Stimulated activated CD8-positive, alpha-beta memory T cell treated with anti-CD3 and anti-CD28 coated beads, Interleukin-4, amount 100 ng/mL, for 24 hours (primary cell): Measurements from ENCODE around the gene TNFSF12.

Experiments
- DNase-seq: peaks from one replicate; pipeline ENCODE4 v3.0.0-alpha.2; 2020; ENCODE audit warnings: low read depth

The TNFSF12 gene

DNA sequence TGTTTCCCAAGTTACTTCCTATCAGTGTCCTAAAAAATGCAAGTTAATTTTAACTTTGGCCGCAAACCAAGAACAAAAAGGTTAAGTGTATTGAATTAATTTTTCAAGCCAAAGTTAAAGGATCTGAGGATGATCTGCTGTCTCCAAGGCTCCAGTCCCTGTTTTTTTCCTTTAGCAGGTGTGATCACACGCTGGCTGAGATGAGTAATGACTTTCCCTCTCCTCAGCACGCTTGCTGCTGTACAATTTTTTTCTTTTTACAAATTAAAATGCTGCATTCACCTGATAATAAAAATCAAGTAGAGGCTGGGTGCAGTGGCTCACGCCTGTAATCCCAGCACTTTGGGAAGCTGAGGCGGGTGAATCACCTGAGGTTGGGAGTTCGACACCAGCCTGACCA is 3.9 kb upstream of the TNFSF12 start:
- no peak for DNase-seq

DNA sequence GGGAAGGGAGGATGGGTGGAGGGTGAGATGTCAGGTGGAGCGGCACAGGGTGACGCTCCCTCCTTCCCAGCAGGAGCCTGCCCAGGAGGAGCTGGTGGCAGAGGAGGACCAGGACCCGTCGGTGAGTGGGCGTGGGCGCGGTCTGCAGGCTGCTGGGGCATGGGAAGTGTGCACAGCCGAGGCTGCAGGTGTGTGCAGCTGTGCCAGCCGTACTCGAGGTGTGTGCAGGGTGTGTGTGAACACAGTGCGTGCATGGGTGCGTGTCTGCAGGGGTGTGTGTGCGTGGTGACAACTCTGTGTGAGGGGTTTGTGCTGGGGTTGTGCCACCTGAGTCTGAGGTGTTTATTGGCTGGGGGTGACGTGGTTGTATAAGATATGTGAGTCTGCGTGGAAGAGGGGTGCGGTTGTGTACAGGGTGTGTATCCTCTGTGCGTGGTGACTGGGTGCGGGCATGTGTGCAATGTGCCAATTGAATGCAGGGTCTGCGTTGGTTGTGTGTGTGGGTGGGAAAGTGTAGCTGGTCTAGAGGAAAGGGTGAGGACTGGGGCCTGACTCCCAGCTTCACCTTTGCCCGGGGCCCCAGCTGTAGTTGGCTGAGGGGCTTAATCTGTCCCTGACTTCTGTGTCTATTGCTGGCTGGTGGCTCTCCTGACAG is 670 bp downstream of the TNFSF12 start:
- no peak for DNase-seq

DNA sequence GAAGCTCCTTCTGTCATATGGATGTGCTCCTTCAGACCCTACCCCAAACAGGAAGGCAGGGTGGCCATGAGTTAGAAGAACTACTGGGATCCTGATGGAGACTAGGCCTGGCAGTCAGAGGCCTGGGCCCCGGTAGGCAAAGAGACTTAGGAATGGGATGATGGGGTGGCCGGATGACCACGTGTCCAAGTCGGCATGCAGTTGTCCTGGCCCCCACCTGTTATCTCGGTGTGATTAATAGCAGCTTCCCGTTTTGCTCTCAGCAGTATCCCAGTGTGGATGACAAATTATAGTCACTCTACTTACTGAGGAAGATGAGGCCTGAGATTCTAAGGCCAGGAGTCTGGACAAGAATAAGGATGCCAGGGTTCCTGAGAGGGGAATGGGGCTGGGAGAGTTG is 1.5 kb downstream of the TNFSF12 start:
- no peak for DNase-seq

DNA sequence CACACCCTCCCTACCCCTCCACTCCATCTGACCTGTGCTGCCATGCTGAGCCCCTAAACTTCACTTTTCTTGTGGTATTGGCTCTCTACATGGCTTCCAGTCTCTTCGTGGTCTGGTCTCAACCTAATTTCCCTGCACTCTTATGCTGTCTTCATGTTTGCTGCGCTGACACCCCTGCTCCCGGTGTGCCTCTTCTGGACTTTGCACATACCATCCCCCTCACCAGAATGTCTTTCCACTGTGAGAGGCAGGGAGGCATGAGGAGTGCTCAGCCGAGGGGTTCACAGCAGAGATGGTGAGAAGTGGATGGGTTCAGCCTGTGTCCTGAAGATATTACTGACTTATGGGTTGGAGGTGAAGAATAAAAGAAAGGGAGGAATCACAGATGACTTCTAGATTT is 2.5 kb downstream of the TNFSF12 start:
- no peak for DNase-seq

DNA sequence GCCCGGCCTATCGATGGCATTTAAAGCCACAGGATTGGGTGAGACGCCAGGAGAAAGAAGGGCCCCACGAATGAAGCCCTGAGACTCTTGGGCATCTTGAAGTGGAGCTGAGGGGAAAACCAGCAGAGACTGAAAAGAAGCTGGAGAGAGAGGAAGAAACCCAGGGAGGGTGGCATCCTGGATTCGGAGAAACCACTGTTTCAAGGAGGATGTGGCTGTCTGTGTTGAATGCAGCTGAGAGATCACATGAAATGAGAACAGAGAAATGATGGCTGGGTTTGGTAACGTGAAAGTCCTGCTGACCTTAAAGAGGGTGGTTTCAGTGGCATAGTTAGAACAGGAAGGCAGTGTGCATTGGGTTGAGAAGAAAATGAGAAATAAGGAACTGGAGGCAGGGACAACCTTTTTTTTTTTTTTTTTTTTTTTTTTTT is 3.8 kb downstream of the TNFSF12 start:
- no peak for DNase-seq

DNA sequence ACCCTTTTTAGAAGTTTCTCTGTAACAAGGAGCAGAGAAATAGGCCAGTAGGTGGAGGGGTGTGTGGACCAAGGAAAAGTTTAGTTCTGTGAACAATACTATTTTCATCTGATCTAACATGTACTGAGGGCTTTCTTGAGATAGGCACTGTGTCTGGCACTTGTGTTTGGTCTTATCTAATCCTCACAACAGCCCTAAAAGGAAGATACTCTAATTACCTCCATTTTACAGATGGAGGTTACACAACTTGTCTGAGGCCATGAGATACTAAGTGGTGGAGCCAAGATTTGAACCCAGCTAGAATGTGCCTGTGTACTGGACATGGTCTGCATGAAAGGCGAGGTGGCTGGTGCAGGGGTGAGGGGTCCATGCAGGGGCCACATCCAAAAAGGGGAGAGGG is 4.5 kb downstream of the TNFSF12 start:
- DNase-seq = no peak

DNA sequence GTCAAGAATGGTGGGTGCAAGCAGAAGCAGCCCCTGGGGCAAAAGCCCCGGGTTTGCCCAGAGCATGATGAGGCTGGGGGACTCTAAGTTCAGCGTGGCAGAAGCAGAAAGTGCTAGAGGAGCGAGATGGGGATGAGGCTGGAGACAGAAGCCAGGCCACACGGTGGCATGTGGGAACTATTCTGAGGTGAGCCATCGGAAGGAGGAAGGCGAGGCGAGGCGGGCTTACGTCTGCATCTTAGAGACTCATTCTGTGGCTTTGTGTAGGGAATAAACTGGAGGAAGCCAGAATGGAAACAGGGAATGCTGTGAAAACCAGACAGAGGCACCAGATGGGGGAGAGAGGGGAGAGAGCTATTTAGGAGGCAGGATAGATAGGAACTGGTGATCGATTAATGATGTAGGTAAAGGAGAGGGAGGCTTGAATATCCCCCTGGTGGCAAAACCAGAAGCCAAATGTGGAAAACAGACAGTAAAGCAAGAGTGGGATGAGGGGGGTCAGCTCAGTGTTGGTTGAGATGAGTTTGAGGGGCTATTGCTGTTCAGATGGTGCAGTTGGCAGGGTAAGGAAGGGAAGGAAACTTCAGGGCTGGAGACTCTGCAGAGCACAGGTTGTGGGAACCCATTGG is 6.6 kb downstream of the TNFSF12 start:
- DNase-seq = no peak

DNA sequence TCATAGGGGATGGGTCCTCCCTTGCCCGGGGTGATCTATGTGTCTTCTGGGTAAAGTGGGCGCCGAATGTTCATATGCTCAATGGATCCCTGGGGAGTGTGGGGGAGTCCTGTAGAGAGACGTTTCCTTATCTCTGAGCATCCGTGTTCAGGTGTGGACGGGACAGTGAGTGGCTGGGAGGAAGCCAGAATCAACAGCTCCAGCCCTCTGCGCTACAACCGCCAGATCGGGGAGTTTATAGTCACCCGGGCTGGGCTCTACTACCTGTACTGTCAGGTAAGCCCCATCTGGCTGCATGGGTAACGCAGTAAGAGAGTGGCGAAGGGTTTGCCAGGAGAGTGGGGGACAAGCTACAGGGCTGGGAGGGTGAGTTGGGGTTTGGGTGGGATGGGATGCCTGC is 7.8 kb downstream of the TNFSF12 start:
- no peak for DNase-seq

DNA sequence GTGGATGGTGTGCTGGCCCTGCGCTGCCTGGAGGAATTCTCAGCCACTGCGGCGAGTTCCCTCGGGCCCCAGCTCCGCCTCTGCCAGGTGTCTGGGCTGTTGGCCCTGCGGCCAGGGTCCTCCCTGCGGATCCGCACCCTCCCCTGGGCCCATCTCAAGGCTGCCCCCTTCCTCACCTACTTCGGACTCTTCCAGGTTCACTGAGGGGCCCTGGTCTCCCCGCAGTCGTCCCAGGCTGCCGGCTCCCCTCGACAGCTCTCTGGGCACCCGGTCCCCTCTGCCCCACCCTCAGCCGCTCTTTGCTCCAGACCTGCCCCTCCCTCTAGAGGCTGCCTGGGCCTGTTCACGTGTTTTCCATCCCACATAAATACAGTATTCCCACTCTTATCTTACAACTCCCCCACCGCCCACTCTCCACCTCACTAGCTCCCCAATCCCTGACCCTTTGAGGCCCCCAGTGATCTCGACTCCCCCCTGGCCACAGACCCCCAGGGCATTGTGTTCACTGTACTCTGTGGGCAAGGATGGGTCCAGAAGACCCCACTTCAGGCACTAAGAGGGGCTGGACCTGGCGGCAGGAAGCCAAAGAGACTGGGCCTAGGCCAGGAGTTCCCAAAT is 8.4 kb downstream of the TNFSF12 start:
- no peak for DNase-seq

DNA sequence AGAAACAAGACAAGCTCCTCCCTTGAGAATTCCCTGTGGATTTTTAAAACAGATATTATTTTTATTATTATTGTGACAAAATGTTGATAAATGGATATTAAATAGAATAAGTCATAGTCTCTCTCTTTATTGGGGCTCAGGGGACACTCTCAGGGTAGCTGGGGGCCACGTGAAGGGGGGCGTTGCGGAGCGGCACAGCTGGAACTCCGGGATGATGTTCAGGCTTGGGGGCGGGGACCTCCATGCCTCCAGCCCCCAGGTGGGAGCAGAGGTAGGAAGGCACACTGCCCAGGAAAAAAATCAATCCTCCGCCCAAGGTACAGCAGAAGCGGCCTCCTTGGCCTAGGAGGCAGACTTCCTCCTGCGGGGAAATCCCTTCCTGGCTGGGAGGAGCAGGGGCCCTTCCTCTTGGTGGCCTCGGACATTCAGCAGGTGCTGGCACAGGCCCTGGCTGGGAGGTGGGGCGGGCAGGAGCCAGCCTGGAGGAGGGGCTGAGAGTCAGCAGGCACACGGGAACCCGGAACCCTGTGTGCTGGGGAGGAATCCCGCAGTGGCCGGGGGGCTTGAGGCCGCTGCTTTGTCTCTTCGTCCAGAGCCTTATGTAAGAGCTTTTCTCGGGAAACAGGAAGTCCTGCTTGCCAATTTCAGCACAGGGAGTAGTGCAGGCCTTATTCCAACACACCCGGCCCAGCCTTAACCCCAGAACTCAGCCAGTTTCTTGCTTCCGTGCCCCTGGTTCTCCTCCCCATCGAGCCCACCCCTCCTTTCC is 9.1 kb downstream of the TNFSF12 start:
- DNase-seq = no peak

DNA sequence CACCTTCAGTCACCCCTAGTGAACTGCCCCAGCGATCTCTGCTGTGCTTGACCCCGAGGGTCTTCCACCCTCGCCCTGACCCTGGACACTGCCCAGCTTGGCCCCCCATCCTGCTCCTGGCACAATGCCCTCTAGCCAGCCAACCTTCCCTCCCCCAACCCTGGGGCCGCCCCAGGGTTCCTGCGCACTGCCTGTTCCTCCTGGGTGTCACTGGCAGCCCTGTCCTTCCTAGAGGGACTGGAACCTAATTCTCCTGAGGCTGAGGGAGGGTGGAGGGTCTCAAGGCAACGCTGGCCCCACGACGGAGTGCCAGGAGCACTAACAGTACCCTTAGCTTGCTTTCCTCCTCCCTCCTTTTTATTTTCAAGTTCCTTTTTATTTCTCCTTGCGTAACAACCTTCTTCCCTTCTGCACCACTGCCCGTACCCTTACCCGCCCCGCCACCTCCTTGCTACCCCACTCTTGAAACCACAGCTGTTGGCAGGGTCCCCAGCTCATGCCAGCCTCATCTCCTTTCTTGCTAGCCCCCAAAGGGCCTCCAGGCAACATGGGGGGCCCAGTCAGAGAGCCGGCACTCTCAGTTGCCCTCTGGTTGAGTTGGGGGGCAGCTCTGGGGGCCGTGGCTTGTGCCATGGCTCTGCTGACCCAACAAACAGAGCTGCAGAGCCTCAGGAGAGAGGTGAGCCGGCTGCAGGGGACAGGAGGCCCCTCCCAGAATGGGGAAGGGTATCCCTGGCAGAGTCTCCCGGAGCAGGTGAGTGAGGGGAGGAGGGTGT is 9.9 kb downstream of the TNFSF12 start, which contains the start of gene TNFSF13:
TNFSF13 (plus strand) TSS at position 207 of the 776 bp plus-strand sequence; CDS start at position 497, 290 bp downstream.
- no peak for DNase-seq

DNA sequence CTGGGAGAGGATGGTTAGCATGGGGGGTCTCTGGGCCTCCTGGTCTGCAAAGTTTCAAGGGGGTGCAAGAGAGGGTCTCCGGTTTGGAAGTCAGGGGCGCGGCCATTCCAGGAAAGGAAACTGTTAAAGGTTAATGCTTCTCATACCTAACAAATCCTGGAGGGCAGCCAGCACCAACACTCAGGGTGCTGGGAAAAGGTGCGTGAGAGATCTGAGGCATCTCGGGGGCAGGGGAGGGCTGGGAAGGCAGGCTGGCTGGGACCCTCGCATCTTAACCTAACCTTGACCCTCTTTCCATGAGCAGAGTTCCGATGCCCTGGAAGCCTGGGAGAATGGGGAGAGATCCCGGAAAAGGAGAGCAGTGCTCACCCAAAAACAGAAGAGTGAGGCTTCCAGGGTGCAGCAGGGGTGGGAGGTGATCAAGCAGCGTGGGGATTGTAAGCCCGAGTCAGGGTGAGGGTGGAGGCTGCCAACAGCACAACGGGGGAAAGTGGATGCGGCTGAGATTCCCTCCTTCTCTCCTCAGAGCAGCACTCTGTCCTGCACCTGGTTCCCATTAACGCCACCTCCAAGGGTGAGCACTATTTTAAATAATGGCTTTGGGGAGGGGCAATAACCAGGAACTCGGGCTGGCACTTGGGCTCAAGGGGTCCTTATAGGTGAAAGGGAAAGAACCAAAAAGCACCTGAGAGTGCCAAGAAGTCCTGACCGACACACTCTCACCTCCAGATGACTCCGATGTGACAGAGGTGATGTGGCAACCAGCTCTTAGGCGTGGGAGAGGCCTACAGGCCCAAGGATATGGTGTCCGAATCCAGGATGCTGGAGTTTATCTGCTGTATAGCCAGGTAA is 10.7 kb downstream of the TNFSF12 start:
- no peak for DNase-seq

DNA sequence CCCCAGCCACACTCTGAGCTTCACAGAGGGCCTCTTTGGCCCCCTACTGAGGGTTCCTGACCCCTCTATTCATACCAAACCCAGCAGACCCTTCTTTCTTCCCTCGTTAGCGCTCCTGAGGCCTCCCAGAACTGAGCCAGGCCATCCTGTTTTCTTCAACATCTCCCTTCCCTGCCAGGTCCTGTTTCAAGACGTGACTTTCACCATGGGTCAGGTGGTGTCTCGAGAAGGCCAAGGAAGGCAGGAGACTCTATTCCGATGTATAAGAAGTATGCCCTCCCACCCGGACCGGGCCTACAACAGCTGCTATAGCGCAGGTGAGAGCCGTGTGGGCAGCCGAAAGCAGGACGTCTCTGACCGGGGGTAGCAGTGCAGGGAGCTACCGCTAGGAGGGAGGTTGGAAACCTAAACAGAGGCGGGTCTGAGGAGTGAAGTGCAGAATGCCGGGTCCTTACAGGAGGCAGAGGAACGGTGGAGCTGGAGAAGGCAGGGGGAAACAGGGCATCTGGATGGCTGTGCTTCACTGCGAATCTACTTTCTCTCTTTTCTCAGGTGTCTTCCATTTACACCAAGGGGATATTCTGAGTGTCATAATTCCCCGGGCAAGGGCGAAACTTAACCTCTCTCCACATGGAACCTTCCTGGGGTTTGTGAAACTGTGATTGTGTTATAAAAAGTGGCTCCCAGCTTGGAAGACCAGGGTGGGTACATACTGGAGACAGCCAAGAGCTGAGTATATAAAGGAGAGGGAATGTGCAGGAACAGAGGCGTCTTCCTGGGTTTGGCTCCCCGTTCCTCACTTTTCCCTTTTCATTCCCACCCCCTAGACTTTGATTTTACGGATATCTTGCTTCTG is 11.5 kb downstream of the TNFSF12 start:
- peak; percentile 40 for DNase-seq

DNA sequence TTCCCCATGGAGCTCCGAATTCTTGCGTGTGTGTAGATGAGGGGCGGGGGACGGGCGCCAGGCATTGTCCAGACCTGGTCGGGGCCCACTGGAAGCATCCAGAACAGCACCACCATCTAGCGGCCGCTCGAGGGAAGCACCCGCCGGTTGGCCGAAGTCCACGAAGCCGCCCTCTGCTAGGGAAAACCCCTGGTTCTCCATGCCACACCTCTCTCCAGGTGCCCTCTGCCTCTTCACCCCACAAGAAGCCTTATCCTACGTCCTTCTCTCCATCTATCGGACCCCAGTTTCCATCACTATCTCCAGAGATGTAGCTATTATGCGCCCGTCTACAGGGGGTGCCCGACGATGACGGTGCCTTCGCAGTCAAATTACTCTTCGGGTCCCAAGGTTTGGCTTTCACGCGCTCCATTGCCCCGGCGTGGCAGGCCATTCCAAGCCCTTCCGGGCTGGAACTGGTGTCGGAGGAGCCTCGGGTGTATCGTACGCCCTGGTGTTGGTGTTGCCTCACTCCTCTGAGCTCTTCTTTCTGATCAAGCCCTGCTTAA is 12.2 kb downstream of the TNFSF12 start:
- DNase-seq = peak; percentile 76

DNA sequence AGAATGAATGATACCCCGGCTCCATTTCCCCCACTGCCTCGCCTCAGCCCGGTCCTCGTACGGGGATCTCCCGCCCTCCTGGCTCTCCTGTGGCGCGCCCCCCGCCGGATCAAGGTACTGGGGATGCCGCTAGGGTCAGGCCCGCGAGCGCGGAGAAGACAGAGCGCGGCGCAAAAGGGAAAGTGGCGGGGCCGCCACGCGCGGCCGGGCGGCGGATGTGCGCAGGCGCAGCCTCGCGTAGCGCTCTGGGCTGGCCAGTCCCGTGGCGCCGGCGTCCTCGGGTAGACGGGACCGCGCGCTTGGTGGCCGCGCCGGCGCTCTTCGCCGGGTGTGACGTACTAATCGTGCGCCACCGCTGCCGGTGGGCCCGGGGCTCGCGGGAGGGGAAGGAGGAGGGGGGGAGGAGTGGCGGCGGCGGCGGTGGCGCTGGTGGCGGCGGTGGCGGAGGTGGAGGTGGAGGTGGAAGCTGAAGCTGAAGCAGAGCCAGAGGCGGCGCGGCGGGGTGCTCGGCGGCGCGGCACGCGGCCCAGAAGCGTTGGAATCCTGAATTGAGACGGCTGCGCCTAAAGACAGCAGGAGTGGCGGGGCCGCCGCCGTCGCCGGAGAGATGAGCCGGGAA is 12.8 kb downstream of the TNFSF12 start, which contains the start of gene SENP3:
SENP3 (plus strand) TSS at position 331 of the 619 bp plus-strand sequence. CDS start 1,158 bp downstream, outside the sequence.
- peak; percentile 89 for DNase-seq

DNA sequence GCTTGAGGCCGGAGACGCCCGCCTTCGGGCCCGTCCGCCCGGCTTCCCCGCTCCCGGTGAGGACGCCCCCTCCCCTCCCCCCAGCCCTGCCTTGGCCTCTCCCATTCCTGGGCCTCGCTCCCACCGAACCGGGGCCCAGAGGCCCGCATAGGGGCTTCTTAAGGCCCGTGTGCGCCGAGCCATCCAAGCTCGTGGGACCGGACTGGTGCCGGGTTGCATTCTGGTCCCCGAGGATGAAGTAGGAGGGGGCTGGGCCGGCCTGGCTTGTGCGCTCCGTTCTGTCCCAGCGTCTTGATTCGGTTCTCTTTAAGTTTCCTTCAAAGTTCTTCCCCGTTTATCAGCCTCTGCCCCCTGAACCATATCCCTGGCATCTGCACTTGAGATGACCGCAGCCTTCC is 13.3 kb downstream of the TNFSF12 start:
- DNase-seq = no peak

DNA sequence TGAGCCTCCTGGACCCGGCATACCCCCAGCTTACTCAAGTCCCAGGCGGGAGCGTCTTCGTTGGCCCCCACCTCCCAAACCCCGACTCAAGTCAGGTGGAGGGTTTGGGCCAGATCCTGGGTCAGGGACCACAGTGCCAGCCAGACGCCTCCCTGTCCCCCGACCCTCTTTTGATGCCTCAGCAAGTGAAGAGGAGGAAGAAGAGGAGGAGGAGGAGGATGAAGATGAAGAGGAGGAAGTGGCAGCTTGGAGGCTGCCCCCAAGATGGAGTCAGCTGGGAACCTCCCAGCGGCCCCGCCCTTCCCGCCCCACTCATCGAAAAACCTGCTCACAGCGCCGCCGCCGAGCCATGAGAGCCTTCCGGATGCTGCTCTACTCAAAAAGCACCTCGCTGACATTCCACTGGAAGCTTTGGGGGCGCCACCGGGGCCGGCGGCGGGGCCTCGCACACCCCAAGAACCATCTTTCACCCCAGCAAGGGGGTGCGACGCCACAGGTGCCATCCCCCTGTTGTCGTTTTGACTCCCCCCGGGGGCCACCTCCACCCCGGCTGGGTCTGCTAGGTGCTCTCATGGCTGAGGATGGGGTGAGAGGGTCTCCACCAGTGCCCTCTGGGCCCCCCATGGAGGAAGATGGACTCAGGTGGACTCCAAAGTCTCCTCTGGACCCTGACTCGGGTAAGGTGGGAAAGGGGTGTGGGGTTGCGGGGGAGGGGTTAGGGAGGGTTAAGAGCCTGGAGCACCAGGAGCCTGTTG is 14.4 kb downstream of the TNFSF12 start:
- no peak for DNase-seq

DNA sequence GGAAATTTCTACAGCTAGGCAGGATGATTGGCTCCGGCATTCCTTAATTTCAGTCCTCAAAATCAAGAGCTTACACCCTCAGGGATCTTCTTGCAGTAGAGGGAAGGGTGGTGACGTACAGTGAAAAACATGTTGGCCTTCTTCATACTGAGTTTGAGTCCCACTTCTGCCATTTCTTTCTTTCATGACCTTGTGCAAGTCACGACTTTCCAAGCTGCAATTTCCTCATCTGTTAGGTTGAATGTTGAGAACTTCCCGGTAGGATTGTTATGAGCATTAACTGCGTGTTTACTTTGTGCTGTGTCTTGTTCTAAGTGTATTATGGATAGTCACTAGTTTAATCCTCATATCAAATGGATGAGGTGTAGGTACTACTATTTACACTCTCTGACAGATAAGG is 20.7 kb downstream of the TNFSF12 start:
- DNase-seq = no peak
